HG02943 (cell line): ENCODE results near the gene BLTP2.
"Not testable (repeated sequence)": the region's sequence is repeated elsewhere in the genome, so short reads cannot be mapped to it uniquely, and the experiment has no call there.

Experiments
- ATAC-seq: cut with Tn5 transposase; IDR thresholded peaks from one replicate; pipeline ENCODE4 v1.9.1; 2021; ENCODE audit warnings: mild to moderate bottlenecking, low read depth, moderate library complexity; ENCODE audit not compliant: unreplicated experiment

BLTP2 gene

GRCh38 chr17:28648698-28649097 lies 3.7 kb upstream of the BLTP2 start:
- no peak for ATAC-seq

DNA sequence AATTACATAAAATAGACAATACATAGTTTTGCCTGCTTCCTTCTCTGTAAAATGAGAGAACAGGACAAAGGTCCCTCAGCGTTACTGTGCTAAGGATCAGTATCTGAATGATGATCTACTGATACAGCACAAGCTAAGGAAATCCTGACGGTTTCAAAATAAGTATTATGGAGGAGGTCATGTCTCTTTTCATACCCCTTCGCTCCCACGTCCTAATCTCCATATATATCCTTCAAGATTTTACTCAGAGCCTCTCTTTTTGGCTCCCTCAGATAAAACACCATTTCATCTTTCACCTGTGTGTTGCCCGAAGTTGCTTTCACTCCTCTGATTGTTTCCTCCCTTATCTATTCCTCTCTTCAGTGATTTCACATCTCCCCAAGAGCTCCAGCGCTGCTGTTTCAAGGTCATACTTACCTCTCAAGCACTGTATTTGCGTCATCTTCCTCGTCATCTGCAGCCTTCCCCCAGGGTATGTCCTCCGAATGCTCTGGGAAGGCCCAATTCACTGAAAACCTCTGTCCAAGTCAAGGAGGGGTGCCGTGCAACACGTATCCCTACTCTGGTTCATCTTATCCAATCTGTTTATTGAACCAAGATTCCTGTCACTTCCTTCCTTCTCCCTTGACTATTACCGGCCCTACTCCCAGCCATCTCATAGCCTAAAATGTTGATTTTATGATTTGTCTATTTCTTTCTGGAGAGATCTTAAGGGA lies 1.2 kb upstream of the BLTP2 start:
- no peak for ATAC-seq

DNA sequence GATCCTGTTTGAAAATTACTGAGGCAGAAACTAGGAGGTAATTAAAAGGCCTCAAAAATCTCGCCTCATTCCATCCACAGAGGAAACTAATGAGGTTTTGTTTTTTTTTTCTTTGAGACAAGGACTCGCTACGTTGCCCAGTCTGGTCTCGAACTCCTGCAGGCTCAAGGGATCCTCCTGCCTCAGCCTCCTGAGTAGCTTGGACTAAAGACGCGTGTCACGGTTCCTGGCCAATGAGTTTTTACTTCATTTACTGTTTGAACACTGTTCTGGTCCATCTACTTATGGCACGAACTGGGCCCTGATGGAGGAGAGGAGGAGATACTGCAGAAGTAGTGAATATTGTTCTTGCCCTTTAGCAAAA lies 600 bp upstream of the BLTP2 start:
- no peak for ATAC-seq

DNA sequence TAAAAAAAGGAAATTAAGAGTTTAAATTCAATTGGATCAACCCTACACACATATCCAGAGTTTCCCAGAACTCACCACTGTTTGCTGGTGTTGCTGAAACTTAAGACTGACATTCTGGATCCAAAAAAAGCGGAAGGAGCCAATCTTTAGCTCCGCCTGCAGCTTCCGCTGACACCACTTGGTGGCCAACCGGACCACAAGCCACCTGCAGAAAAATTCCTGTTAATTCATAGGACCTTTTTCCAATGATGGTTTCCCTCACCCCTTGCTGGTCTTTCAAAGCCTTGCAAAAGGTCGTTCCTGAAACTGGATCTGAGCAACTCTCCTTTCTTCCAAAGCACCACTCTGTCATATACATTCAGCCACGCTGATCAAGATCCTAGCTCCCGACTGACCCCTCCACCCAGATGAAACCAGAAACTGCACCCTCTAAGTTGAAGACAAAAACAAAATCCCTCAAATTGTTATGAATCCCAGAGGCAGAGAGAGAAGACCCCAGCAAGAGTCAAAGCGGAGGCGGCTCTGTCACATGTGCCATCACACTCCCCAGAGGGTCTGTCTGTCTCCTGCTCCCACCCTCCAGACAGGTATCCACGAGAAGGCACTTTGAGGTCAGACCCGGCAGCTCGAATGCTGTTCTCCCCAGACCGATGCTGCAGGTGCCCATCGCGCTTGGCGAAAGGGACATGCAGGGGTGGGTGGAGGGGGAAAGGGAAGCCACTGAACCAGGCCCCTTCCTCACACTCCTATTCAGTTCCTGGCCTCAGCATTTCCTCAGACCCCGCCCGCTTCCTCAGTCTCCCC lies 773 bp downstream of the BLTP2 start:
- peak; percentile 18 for ATAC-seq

DNA sequence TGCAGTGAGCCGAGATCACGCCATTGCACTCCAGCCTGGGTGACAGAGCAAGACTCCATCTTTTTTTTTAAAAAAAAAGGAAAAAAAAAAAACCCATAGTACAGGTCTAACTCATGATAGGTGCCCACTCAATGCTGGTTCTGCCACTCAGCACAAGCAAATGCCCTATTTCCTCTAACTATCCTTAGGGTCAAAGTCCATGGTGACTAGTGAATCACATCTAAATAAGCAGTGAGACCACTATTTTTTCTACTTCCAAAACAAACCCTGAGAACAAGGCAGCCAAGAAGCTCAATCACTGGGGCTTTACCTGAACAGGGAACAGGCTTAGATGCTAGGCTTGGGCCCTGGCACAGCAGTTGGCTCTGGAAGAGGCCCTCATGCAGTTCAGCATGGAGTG lies 3.4 kb downstream of the BLTP2 start:
- ATAC-seq, result no peak

DNA sequence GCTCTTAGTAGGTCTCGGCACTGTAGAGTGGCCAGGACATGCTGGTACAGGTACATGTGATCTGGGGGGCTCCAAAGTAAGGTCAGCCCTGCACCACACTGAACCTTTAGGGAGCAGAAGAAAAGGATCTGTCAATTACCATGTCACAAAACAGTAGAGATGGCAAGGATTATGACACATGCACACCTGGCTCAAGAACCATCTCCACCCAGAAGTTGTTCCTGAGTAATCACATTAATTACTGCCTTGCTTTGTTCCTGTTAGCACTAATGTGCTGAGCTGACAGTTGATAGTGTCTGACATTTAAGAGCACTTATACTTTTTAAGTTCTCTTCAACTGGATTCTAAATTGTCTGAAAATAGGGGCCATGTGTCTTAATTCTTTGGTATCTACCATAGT lies 9.5 kb downstream of the BLTP2 start:
- no peak for ATAC-seq

- ATAC-seq, result no peak
Measured at GRCh38 chr17:28634206-28634865, 10.6 kb downstream of the BLTP2 start.

DNA sequence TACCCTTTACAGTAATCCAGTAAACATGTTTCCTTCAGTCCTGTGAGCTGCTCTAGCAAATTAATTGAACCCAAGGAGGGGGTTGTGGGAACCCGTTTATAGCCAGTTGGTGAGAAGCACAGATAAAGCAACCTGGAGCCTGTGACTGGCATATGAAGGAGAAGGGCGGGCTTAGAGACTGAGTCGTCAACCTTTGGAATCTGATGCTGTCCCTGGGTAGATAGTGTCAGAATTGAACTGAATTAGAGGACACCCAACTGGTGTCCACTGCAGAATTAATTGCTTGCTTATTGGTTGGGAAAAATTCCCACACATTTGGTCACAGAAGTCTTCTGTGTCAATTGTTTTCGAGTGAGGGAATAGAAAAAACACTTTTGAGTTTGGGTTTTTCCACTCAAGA lies 18.1 kb downstream of the BLTP2 start:
- no peak for ATAC-seq

DNA sequence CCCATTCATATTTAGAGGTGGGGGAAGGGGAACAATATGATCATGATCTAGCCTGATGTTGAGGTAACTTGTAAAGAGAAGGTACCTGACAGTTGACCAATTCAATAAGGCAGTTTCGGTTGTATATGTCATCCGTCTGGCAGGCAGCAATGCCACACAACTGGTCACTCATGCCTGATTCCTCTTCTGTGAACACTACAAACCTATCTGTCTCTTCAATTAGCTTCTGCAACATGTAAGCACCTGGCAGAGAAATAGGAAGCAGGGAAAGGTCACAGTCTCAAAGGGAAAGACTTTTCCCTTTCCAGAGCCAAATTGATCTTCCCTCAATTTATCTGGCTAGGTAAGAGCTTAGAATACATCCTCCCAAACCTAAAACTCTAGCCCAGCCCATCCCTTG lies 20.8 kb downstream of the BLTP2 start:
- no peak for ATAC-seq

DNA sequence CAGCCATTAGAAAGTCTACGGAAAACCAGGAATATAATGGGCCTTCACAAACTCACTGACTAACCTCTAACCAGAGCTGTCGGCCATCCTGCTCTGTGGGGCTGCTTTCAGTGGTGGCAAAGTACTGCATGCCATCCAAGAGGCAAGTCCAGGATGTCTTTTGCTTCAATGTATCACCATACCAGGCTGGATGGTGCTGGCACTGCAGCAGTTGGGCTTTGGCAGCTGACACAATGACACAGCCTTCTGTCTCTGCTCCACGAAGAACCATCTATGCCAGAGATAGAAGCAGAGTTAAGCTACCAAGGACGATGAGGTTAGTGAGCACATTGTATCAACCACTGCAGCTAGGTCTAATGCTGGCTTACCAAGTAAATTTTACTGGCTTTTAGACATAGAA lies 21.3 kb downstream of the BLTP2 start:
- no peak for ATAC-seq

- ATAC-seq, result no peak
Measured at GRCh38 chr17:28622186-28622585, 22.8 kb downstream of the BLTP2 start.

- no peak for ATAC-seq
Measured at GRCh38 chr17:28620010-28620409, 24.9 kb downstream of the BLTP2 start.

GRCh38 chr17:28618464-28618863 lies 26.5 kb downstream of the BLTP2 start:
- no peak for ATAC-seq

DNA sequence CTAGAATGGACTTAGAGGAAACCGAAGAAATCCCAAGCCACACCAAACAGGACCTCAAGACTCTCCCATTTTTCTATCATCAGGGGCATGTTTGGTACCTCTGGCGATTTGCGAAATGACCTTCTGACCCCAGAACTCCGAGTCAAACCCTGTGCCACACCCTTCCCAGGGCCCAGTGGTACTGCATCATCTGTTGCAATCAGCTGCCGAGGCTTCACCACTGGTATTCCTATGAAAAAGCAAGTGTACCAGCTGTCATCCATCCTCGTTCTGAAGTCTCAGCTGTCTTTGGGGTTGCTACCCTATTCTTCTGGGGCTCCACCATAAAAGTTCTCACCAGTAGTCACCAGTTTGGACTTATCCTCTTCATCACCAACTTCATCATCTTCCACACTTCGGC lies 28.7 kb downstream of the BLTP2 start:
- no peak for ATAC-seq

GRCh38 chr17:28615260-28615940 lies 29.6 kb downstream of the BLTP2 start:
- no peak for ATAC-seq

- no peak for ATAC-seq
Measured at GRCh38 chr17:28613931-28614381, 31.0 kb downstream of the BLTP2 start, which contains the start of gene RSKR. Gene RSKR, minus strand, starts transcription at chr17:28614185. Its CDS starts 24 bp downstream, at chr17:28614161.

- no peak for ATAC-seq
Measured at GRCh38 chr17:28612936-28613872, 31.8 kb downstream of the BLTP2 start.

GRCh38 chr17:28612531-28612930 lies 32.4 kb downstream of the BLTP2 start:
- ATAC-seq, result no peak

GRCh38 chr17:28610376-28610775 lies 34.6 kb downstream of the BLTP2 start:
- ATAC-seq, result no peak

DNA sequence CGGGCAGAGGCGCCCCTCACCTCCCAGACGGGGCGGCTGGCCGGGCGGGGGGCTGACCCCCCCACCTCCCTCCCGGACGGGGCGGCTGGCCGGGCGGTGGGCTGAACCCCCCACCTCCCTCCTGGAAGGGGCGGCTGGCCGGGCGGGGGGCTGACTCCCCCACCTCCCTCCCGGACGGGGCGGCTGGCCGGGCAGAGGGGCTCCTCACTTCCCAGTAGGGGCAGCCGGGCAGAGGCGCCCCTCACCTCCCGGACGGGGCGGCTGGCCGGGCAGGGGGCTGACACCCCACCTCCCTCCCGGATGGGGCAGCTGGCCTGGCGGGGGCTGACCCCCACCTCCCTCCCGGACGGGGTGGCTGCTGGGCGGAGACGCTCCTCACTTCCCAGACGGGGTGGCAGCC lies 40.9 kb downstream of the BLTP2 start:
- not testable (repeated sequence) for ATAC-seq
